Kidney (tissue), 14 donors: ENCODE results near the gene SWAP70. TPM values are rescaled to one million over a fixed set of nuclear protein-coding genes. Genes with fewer than 3 reads are reported as not detected.
A peak's percentile ranks its signal among the peaks of the same experiment; 100 is the strongest.

Experiments used
- DNase-seq, 5 donors: peaks; one replicate each; pipeline ENCODE4 v3.0.0-alpha.2; 2013 to 2020
- FAIRE-seq: peaks from 2 replicates; lab custom pipeline; 2012; peaks lifted over from hg19 to GRCh38; lab: Jason Lieb, UNC
- H3K27ac ChIP-seq, 2 donors: one replicate each; pipeline ENCODE4 v1.7.0; 2013; ENCODE audit warnings: low read depth in 2 of 2, low read length in 2 of 2, inconsistent platforms in 1 of 2
- H3K27me3 ChIP-seq: one replicate; pipeline ENCODE4 v1.7.1; 2013; ENCODE audit warnings: low read length, inconsistent platforms; ENCODE audit not compliant: control insufficient read depth, insufficient read depth
- H3K36me3 ChIP-seq, 3 donors: one replicate each; pipeline versions ENCODE4 v1.7.0 to v1.7.1; 2013; ENCODE audit warnings: low read length in 3 of 3, control low read depth in 1 of 3, inconsistent platforms in 1 of 3; ENCODE audit not compliant: insufficient read depth in 3 of 3, control insufficient read depth in 2 of 3
- H3K4me1 ChIP-seq, 3 donors: one replicate each; pipeline versions ENCODE4 v1.7.0 to v1.7.1; 2013; ENCODE audit warnings: low read length in 3 of 3, inconsistent platforms in 1 of 3, low read depth in 1 of 3; ENCODE audit not compliant: control insufficient read depth in 2 of 3, insufficient read depth in 2 of 3
- H3K4me3 ChIP-seq, 3 donors: one replicate each; pipeline versions ENCODE4 v1.7.0 to v1.8.1; 2013; ENCODE audit warnings: low read length in 3 of 3, control low read depth in 1 of 3, inconsistent platforms in 1 of 3
- H3K9ac ChIP-seq, 3 donors: one replicate each; pipeline versions ENCODE4 v1.7.0 to v1.7.1; 2013; ENCODE audit warnings: low read length in 3 of 3, control low read depth in 1 of 3, inconsistent platforms in 1 of 3
- H3K9me3 ChIP-seq, 3 donors: one replicate each; pipeline versions ENCODE4 v1.7.0 to v1.7.1; 2013; ENCODE audit warnings: low read length in 3 of 3, control low read depth in 1 of 3, inconsistent platforms in 1 of 3; ENCODE audit not compliant: control insufficient read depth in 2 of 3, insufficient read depth in 1 of 3
- CTCF ChIP-seq: IDR thresholded peaks from 3 replicates; pipeline ENCODE4 v1.5.1; 2012; ENCODE audit warnings: mild to moderate bottlenecking, moderate library complexity, borderline replicate concordance; ENCODE audit not compliant: insufficient read depth; ENCODE audit errors: extremely low read depth
- intact Hi-C: fragments of 100-400 bp; cut with DNase I; formaldehyde crosslinking; loops from one replicate; pipeline ENCODE4 v1.11.1; 2022
- polyA plus RNA-seq: library from polyadenylated mRNA; stranded (reverse); fragments of 350-450 nt; fragmentation: Illumina TruSeq; extraction: RNeasy Lipid Tissue Mini Kit (QIAGEN cat#74804); gene quantifications from one replicate; pipeline ENCODE4 v1.2.3, GENCODE V29; 2014; ENCODE audit warnings: low read depth, low replicate concordance; ENCODE audit not compliant: insufficient read depth
- total RNA-seq: library from RNA; stranded (reverse); fragmentation: NEBNext Ultra II Directional; extraction: Animal tissue kit (Norgen Biotek cat#: 25700); gene quantifications from one replicate; pipeline ENCODE4 v1.2.1, GENCODE V29; 2021
- donor health status: control.
- donor health status: control.
- donor health status: control.
- donor health status: control.
- donor health status: control.
- donor health status: DM: yes; HTN: yes; CAD: no.
- donor health status: Normal renal cell carcinoma (clear cell type).

The SWAP70 gene
- total and polyA plus RNA-seq, 2 donors from 2014 or later = 11.1 to 61.0 TPM

- H3K4me1 ChIP-seq = peaks cover 0 to 2% (median 0%) of the 10 kb centered on the region in 3 donors
- peaks cover 0 to 6% (median 2%) of the 10 kb centered on the region in 3 donors for H3K9me3 ChIP-seq
- no peaks in the 10 kb centered on the region for H3K36me3 ChIP-seq
- FAIRE-seq (no peak), DNase-seq (peak in 3 of 5 donors; percentile 76 to 79 (median 76))
- no peak for TF ChIP-seq CTCF
- H3K27me3 ChIP-seq = no peaks in the 10 kb centered on the region
- H3K9ac ChIP-seq = peak overlapping the region; percentile 48 to 90 (median 61)
- peak overlapping the region; percentile 82 to 93 for H3K27ac ChIP-seq
- intact Hi-C loops = no loop called here
- H3K4me3 ChIP-seq = peak overlapping the region; percentile 76 to 96 (median 88)
Observed at GRCh38 chr11:9664276-9665171, 647 bp downstream of the SWAP70 start.

GRCh38 chr11:9665749-9666148, 1.9 kb downstream of the SWAP70 start:
- H3K27ac ChIP-seq = no peak overlapping the region
- intact Hi-C loops = no loop called here
- no peak for FAIRE-seq
- H3K4me3 ChIP-seq = peak overlapping the region in 2 of 3 donors; percentile 88 to 96
- TF ChIP-seq CTCF = no peak
- H3K27me3 ChIP-seq = no peaks in the 10 kb centered on the region
- peaks cover 0 to 6% (median 2%) of the 10 kb centered on the region in 3 donors for H3K9me3 ChIP-seq
- H3K4me1 ChIP-seq = peaks cover 0 to 2% (median 0%) of the 10 kb centered on the region in 3 donors
- DNase-seq = no peak
- H3K9ac ChIP-seq = no peak overlapping the region
- no peaks in the 10 kb centered on the region for H3K36me3 ChIP-seq

- H3K4me1 ChIP-seq = no peaks in the 10 kb centered on the region
- DNase-seq (no peak), FAIRE-seq (no peak)
- no peak overlapping the region for H3K4me3 ChIP-seq
- no peaks in the 10 kb centered on the region for H3K27me3 ChIP-seq
- no peak overlapping the region for H3K27ac ChIP-seq
- TF ChIP-seq CTCF = no peak
- peaks cover 0 to 6% (median 2%) of the 10 kb centered on the region in 3 donors for H3K9me3 ChIP-seq
- no peak overlapping the region for H3K9ac ChIP-seq
- intact Hi-C loops = no loop called here
- H3K36me3 ChIP-seq = no peaks in the 10 kb centered on the region
Observed at GRCh38 chr11:9669954-9670353, 6.1 kb downstream of the SWAP70 start.
